ENCODE measurements around the gene SNX10. TPM values are rescaled to one million over a fixed set of nuclear protein-coding genes. Genes with fewer than 3 reads are reported as not detected.

The SNX10 gene
- polyA plus RNA-seq, 4 donors: 1.3 to 12.4 (median 4.9) TPM

- FAIRE-seq: no peak
- no peak overlapping the region for H3K27ac ChIP-seq (ENCODE audit: low read depth in 1 of 3, low read length in 2 of 3)
Observed at GRCh38 chr7:26291251-26291650, 411 bp upstream of the SNX10 start.

GRCh38 chr7:26292768-26293560 is 1.3 kb downstream of the SNX10 start:
- no peak for FAIRE-seq
- 76 to 83% (median 81%) methylated on average over 11 of the region's 11 CpGs for WGBS, 3 donors
- peak overlapping the region in 1 of 3 donors; percentile 73 for H3K4me3 ChIP-seq (ENCODE audit: low read depth in 1 of 3, low read length in 3 of 3)
- H3K27me3 ChIP-seq (ENCODE audit: control insufficient read depth in 3 of 3, insufficient read depth in 3 of 3, low read length in 3 of 3): peaks cover 0 to 3% (median 0%) of the 10 kb centered on the region in 3 donors
- H3K36me3 ChIP-seq (ENCODE audit: control insufficient read depth in 3 of 3, insufficient read depth in 2 of 3, low read depth in 1 of 3, low read length in 3 of 3): peaks cover 0 to 2% (median 0%) of the 10 kb centered on the region in 3 donors
- no peak for DNase-seq
- peaks cover 0 to 5% (median 0%) of the 10 kb centered on the region in 3 donors for H3K4me1 ChIP-seq (ENCODE audit: control insufficient read depth in 3 of 3, insufficient read depth in 2 of 3, low read depth in 1 of 3, low read length in 2 of 3)
- no peaks in the 10 kb centered on the region for H3K9me3 ChIP-seq (ENCODE audit: control insufficient read depth in 2 of 2, insufficient read depth in 1 of 2, low read depth in 1 of 2, low read length in 1 of 2)
- H3K27ac ChIP-seq (ENCODE audit: low read depth in 1 of 3, low read length in 2 of 3): no peak overlapping the region

More at GRCh38 chr7:26291251-26291650, 411 bp upstream of the SNX10 start:
- H3K9me3 ChIP-seq (ENCODE audit: control insufficient read depth in 2 of 2, insufficient read depth in 1 of 2, low read depth in 1 of 2, low read length in 1 of 2): no peaks in the 10 kb centered on the region
- H3K4me3 ChIP-seq (ENCODE audit: low read depth in 1 of 3, low read length in 3 of 3): peak overlapping the region in 2 of 3 donors; percentile 66 to 73
- WGBS, 3 donors: 45 to 50% (median 48%) methylated on average over 4 of the region's 4 CpGs
- H3K4me1 ChIP-seq (ENCODE audit: control insufficient read depth in 3 of 3, insufficient read depth in 2 of 3, low read depth in 1 of 3, low read length in 2 of 3): peaks cover 0 to 5% (median 0%) of the 10 kb centered on the region in 3 donors
- H3K27me3 ChIP-seq (ENCODE audit: control insufficient read depth in 3 of 3, insufficient read depth in 3 of 3, low read length in 3 of 3): peaks cover 0 to 3% (median 0%) of the 10 kb centered on the region in 3 donors
- H3K36me3 ChIP-seq (ENCODE audit: control insufficient read depth in 3 of 3, insufficient read depth in 2 of 3, low read depth in 1 of 3, low read length in 3 of 3): peaks cover 0 to 2% (median 0%) of the 10 kb centered on the region in 3 donors
- no peak for DNase-seq

GRCh38 chr7:26293569-26294308 is 2.1 kb downstream of the SNX10 start:
- FAIRE-seq: no peak
- 70 to 85% (median 72%) methylated on average over 6 of the region's 6 CpGs for WGBS, 3 donors
- peaks cover 0 to 2% (median 0%) of the 10 kb centered on the region in 3 donors for H3K36me3 ChIP-seq (ENCODE audit: control insufficient read depth in 3 of 3, insufficient read depth in 2 of 3, low read depth in 1 of 3, low read length in 3 of 3)
- H3K27me3 ChIP-seq (ENCODE audit: control insufficient read depth in 3 of 3, insufficient read depth in 3 of 3, low read length in 3 of 3): peaks cover 0 to 2% (median 0%) of the 10 kb centered on the region in 3 donors
- H3K4me1 ChIP-seq (ENCODE audit: control insufficient read depth in 3 of 3, insufficient read depth in 2 of 3, low read depth in 1 of 3, low read length in 2 of 3): peaks cover 0 to 5% (median 0%) of the 10 kb centered on the region in 3 donors
- peak overlapping the region in 1 of 3 donors; percentile 55 for H3K27ac ChIP-seq (ENCODE audit: low read depth in 1 of 3, low read length in 2 of 3)
- no peaks in the 10 kb centered on the region for H3K9me3 ChIP-seq (ENCODE audit: control insufficient read depth in 2 of 2, insufficient read depth in 1 of 2, low read depth in 1 of 2, low read length in 1 of 2)
- H3K4me3 ChIP-seq (ENCODE audit: low read depth in 1 of 3, low read length in 3 of 3): no peak overlapping the region
- DNase-seq: peak in 1 of 2 donors; percentile 24

- FAIRE-seq: no peak
- Histone ChIP-seq H3K27me3 (ENCODE audit: control insufficient read depth in 3 of 3, insufficient read depth in 3 of 3, low read length in 3 of 3) (no peaks in the 10 kb centered on the region), H3K27ac (ENCODE audit: low read depth in 1 of 3, low read length in 2 of 3) (no peak overlapping the region), H3K4me1 (ENCODE audit: control insufficient read depth in 3 of 3, insufficient read depth in 2 of 3, low read depth in 1 of 3, low read length in 2 of 3) (peaks cover 0 to 5% (median 0%) of the 10 kb centered on the region in 3 donors), H3K9me3 (ENCODE audit: control insufficient read depth in 2 of 2, insufficient read depth in 1 of 2, low read depth in 1 of 2, low read length in 1 of 2) (no peaks in the 10 kb centered on the region), H3K4me3 (ENCODE audit: low read depth in 1 of 3, low read length in 3 of 3) (no peak overlapping the region), H3K36me3 (ENCODE audit: control insufficient read depth in 3 of 3, insufficient read depth in 2 of 3, low read depth in 1 of 3, low read length in 3 of 3) (peaks cover 0 to 2% (median 0%) of the 10 kb centered on the region in 3 donors)
- no peak for DNase-seq
Observed at GRCh38 chr7:26295015-26295414, 3.4 kb downstream of the SNX10 start.

- Histone ChIP-seq H3K27ac (ENCODE audit: low read depth in 1 of 3, low read length in 2 of 3) (no peak overlapping the region), H3K4me1 (ENCODE audit: control insufficient read depth in 3 of 3, insufficient read depth in 2 of 3, low read depth in 1 of 3, low read length in 2 of 3) (peaks cover 0 to 5% (median 0%) of the 10 kb centered on the region in 3 donors), H3K36me3 (ENCODE audit: control insufficient read depth in 3 of 3, insufficient read depth in 2 of 3, low read depth in 1 of 3, low read length in 3 of 3) (peaks cover 0 to 2% (median 0%) of the 10 kb centered on the region in 3 donors), H3K4me3 (ENCODE audit: low read depth in 1 of 3, low read length in 3 of 3) (no peak overlapping the region), H3K27me3 (ENCODE audit: control insufficient read depth in 3 of 3, insufficient read depth in 3 of 3, low read length in 3 of 3) (no peaks in the 10 kb centered on the region), H3K9me3 (ENCODE audit: control insufficient read depth in 2 of 2, insufficient read depth in 1 of 2, low read depth in 1 of 2, low read length in 1 of 2) (no peaks in the 10 kb centered on the region)
- DNase-seq (no peak), FAIRE-seq (no peak)
- 92 to 100% (median 97%) methylated on average over 5 of the region's 5 CpGs for WGBS, 3 donors
Observed at GRCh38 chr7:26295586-26295985, 3.9 kb downstream of the SNX10 start.

GRCh38 chr7:26298472-26299058 is 6.9 kb downstream of the SNX10 start:
- no peaks in the 10 kb centered on the region for H3K4me1 ChIP-seq (ENCODE audit: control insufficient read depth in 3 of 3, insufficient read depth in 2 of 3, low read depth in 1 of 3, low read length in 2 of 3)
- H3K27me3 ChIP-seq (ENCODE audit: control insufficient read depth in 3 of 3, insufficient read depth in 3 of 3, low read length in 3 of 3): no peaks in the 10 kb centered on the region
- DNase-seq (no peak), FAIRE-seq (no peak)
- H3K4me3 ChIP-seq (ENCODE audit: low read depth in 1 of 3, low read length in 3 of 3): no peak overlapping the region
- WGBS, 3 donors: 82 to 89% (median 84%) methylated on average over 7 of the region's 7 CpGs
- H3K27ac ChIP-seq (ENCODE audit: low read depth in 1 of 3, low read length in 2 of 3): no peak overlapping the region
- H3K9me3 ChIP-seq (ENCODE audit: control insufficient read depth in 2 of 2, insufficient read depth in 1 of 2, low read depth in 1 of 2, low read length in 1 of 2): no peaks in the 10 kb centered on the region
- peaks cover 0 to 12% (median 0%) of the 10 kb centered on the region in 3 donors for H3K36me3 ChIP-seq (ENCODE audit: control insufficient read depth in 3 of 3, insufficient read depth in 2 of 3, low read depth in 1 of 3, low read length in 3 of 3)

- no peak for DNase-seq
- Histone ChIP-seq H3K27ac (ENCODE audit: low read depth in 1 of 3, low read length in 2 of 3) (peak overlapping the region in 1 of 3 donors; percentile 27), H3K9me3 (ENCODE audit: control insufficient read depth in 2 of 2, insufficient read depth in 1 of 2, low read depth in 1 of 2, low read length in 1 of 2) (no peaks in the 10 kb centered on the region), H3K27me3 (ENCODE audit: control insufficient read depth in 3 of 3, insufficient read depth in 3 of 3, low read length in 3 of 3) (no peaks in the 10 kb centered on the region), H3K36me3 (ENCODE audit: control insufficient read depth in 3 of 3, insufficient read depth in 2 of 3, low read depth in 1 of 3, low read length in 3 of 3) (peaks cover 0 to 11% (median 0%) of the 10 kb centered on the region in 3 donors), H3K4me3 (ENCODE audit: low read depth in 1 of 3, low read length in 3 of 3) (no peak overlapping the region), H3K4me1 (ENCODE audit: control insufficient read depth in 3 of 3, insufficient read depth in 2 of 3, low read depth in 1 of 3, low read length in 2 of 3) (peaks cover 0 to 7% (median 0%) of the 10 kb centered on the region in 3 donors)
- WGBS, 3 donors: 62 to 84% (median 81%) methylated on average over 9 of the region's 9 CpGs
- no peak for FAIRE-seq
Observed at GRCh38 chr7:26305090-26305868, 13.6 kb downstream of the SNX10 start.
